Measurements from ENCODE around the gene SLC29A3.

Gene SLC29A3

DNA sequence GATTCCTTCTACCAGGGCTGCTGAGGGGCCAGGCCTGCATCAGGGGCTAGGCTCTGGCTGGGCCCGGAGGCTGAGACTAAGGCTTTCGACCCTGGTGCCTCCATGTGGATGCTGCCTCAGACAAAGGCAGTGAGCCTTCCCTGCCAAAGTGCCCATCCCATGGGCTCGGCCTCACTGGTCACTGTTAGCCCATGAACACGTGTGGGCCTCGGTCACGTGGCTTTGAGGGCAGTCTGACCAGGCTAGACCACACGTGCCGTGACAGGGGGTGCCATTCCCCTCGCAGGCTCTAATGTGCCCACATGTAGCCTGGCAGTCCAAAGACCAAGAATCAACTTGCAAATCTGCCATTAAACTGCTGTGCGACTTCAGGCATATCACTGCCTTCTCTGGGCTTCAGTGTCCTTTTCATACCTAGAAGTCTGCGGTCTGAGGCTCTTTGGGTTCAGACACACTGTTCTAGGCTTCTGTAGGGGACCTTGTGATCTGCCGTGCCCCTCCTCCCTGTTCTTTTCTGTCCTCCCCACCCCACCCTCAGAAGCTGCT is 17.6 kb upstream of the SLC29A3 start:
- no peak for DNase-seq

DNA sequence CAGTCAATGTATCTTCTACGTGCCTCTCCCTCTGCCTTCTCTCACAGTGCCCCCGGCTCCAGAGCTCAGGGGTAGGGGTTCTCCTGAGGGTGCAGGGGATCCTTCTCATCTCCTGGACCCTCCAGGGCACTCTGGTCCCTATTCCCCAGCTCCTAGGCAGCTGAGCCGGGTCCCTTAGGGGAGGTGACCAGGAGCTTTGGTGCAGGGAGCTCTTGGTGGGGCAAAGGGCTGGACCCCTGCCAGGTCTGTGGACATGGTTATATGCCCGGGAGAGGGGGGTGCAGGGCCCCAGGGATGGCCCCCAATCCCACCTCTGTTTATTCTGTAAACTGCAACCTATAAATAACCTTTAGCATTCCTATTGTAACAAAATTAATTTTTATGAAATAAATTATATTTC is 16.6 kb upstream of the SLC29A3 start:
- no peak for DNase-seq

DNA sequence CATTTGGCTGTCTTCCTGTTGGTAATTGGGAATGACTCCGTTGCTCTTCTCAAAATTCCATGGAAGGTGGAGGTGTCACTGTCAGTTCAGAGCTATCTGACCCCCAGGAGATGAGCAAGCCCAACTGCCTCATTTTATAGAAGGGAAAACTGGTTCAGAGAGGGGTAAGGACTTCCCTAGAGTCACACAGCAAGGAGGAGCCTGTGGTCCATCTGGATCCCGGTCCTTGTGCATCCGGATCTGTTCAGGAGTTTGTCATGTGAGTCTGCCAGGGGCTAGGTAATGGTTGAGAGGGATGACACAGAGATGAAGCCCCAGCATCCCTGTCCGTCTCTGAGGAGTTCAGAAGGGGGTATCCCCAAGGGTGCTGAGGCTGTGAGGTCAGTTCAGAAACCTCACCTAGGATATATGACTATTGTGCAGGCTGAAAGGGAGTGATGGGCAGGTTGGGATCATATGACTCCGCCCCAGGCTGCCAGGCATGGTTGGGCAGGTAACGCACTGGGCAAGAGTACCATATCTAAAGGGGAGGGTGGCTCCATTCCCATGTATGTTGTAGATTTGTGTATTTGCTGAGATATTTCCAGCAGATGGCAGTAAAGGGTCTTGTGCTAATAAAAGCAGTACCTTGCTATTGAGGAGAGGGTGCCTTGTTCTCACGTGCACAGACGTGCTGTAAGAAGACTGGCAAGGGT is 16.0 kb upstream of the SLC29A3 start:
- no peak for DNase-seq

DNA sequence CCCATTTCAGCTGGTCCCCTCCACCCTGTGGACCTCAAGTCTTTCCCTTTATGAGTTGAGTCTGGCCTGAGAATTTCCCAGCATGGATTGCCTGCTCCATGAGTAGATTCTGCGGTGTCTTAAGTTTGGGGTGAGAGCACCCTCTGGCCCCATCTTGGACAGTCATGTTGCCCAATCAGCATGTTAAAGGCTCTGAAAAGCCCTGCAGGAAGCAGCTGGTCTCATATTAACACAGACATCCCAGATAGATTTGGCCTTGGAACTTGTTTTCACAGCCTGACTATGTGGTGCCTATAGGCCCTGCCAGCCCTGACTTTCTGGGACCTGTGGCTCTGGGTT is 15.5 kb upstream of the SLC29A3 start:
- no peak for DNase-seq

DNA sequence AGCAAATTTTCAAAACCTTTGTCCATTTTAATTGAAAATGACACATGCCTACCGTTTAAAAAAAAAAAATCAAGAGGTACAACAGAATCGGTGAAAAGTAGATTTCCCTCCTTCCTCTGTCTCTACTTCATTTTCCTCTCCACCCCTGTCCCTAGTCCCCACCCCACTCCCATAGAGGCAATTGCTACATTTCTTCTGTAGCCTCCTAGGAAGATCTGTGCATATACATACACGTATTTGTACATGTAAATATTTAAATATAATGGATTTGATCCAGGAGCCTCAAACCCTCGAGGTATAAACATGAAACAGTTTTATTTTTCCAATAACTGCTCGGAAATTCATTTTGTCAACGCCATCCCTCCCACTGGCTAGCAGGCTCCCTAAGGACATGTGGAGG is 14.1 kb upstream of the SLC29A3 start:
- no peak for DNase-seq

DNA sequence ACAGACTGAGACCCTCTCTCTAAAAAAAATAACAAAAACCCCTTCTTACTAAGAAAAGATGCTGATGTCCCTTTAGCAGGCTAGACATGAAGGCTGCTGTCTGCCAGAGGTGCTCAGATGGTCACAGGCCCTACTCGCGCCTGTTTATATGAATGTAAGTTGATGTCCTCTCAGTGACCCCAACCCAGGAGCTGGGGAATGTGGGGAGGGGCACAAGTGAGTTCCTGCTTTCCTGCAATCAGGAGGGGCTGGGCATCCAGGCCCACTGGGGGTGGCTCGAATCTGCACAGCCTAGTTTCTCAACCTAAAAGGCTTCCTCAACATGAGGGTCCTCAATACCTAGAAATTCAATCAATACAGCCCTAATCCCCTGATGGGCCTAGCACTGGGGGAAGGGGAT is 12.1 kb upstream of the SLC29A3 start:
- DNase-seq: no peak

DNA sequence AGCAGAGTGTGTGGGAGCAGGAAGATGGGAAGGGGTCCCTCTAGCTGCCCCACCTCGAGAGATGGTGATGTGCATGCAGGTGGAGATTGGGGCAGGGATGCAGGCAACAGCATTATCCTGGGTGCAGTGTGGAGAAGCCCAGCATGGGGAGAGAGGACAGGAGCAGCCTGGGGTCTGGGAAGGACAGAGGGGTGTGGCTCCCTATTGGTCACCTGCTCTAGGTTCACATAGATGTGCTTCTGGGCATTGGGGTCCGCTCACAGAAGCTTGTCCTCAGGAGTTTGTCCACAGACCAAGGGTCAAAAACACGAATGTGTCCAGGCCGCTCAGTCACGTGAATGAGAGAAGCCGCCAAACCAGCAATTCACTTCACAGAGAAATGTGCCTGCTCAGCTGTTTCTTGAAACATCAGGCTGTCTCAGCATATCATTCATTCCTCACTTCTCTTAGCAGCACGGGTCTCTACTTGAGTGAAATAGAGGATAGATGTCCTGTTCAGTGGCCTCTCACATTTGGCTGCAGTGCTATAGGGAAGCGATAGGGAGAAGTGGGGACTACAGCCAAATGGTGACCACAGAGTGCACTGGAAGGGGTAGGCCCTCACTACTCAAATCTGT is 11.5 kb upstream of the SLC29A3 start:
- no peak for DNase-seq

DNA sequence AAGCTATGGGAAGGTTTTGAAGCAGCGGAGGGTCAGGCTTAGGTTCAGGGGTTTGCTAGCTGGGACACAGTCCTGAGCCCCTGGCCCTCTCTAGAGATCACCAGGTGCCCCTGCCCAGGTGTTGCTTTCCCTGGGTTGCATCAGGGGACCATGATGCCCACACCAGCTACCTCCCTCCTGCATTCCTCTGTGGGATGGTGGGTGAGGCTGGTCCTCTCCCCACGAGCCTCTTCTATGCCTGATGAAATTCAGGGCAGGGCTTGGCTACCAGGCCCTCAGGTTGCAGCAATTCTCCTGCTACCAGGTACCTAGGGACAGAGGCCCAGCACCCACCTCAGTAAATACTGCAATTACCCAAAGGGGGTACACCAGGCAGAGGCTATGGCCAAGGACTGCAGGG is 10.8 kb upstream of the SLC29A3 start:
- no peak for DNase-seq

DNA sequence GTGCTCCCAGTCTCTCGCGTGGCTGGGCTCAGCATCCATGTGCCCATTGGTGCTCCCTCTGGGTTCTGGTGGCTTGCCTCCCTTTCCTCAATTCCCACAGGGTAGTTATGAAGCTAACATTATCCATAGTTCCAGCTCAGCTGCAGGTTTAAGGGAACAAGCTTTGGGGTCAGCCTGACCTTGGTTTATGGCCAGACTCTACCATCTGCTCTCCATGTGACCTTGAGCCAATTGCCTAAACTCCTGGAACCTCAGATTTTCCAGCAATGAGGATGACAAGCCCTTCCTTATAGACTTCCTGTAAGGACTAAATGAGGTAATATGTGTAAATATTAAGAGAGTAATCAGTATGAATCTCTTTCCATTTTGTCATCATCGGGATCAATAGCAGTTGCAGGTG is 10.1 kb upstream of the SLC29A3 start:
- DNase-seq: no peak

DNA sequence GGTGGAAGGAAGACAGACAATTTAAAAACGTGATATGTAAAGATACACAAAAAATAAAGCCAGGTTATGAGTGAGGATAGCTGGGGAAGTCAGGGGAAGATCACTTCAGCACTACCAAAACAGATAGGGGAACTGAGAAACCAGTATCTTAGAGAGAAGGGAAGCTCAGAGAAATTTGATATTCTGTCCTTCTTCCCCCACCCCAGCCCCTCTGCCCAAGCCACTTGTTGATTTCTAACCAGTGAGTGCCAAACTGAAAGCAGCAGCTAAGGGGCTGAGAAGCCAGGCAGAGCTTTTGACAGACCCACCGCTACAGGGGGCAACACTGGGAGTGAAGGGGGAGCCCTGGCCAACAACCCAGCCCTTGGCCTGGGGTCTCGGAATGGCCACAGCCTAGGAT is 9.1 kb upstream of the SLC29A3 start:
- DNase-seq: no peak

DNA sequence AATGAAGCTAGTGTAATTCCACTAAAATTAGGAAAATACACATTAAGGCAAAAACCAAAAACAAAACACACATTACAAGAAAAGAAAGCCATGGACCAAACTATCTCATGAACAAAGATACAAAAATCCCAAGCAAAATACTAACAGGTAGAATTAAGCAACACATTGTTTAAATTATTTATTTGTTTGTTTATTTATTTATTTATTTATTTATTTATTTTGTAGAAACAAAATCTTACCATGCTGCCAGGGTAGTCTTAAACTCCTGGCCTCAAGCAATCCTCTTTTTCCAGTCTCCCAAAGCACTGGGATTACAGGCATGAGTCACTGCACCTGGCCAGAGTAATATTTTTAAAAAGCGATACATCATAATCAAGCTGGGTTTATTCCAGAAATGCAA is 6.8 kb upstream of the SLC29A3 start:
- no peak for DNase-seq

DNA sequence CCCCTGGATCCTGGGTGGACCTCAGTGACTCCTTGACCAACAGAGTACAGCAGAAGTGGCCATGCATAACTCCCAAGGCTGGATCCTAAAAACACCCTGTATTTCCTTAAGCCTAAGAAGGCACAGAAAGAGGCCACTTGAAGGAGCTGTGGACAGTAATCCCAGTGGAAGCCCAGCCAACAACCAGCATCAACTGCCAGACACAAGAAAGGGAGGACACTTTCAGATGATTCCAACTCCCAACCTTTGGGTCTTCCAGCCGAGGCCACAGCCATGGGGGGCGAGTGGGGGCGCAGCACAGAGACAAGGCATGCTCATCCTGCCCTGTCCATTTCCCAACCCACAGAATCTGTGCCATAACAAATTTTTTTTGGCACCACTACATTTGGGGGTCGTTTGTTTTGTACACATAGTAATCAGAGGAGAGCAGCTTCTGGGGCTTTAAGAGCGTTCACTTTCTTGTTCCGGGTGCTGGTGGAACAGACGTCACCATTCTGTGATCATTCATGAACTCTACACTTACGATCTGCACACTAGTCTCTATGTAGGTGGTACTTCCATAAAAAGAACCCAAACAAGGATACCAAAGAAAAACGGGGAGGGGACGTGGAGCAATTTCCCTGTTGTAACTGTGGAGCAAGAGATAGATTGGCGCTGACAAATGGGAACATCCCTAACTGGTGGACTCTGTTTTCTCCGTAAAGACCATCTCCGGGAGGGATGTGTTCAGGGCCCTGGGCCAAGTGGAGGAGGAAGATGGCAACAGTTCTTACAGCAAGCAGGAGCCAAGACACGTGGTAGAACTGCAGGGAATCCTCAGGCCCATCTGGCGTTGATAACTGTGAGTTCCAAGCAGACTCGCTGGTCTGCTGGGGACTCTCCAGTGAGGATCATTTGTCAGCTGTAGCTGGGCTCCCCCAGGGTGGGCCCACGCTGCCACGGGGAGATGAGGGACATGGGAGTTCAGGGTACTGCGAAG is 6.0 kb upstream of the SLC29A3 start:
- DNase-seq: no peak

DNA sequence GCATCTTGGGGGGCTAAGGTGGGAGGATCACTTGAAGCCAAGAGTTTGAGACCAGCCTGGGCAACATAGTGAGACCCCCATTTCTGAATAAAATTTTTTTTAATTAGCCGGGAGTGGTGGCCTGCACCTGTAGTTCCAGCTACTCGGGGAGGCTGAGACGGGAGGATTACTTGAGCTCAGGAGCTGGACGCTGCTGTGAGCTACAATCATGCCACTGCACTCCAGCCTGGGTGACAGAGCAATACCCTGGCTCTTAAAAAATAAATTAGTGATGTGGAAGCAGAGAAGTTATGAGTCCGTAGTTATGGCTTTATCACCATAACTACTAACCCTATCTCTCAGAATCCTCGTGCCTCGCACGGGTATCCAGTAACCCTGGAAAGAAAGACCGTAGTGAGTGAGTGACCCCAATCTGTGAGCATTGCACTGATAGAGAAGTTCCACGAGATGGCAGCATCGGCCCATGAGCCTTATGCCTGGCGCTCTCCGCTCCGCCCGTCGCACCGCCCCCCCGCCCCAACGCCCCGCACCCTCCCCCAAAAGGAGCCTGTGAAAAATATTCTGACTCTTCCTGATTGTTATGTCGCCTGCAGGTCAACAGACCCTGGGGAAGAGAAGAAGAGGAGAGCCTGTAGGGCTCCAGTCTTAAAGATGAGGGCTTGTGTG is 4.9 kb upstream of the SLC29A3 start:
- peak; percentile 6 for DNase-seq

DNA sequence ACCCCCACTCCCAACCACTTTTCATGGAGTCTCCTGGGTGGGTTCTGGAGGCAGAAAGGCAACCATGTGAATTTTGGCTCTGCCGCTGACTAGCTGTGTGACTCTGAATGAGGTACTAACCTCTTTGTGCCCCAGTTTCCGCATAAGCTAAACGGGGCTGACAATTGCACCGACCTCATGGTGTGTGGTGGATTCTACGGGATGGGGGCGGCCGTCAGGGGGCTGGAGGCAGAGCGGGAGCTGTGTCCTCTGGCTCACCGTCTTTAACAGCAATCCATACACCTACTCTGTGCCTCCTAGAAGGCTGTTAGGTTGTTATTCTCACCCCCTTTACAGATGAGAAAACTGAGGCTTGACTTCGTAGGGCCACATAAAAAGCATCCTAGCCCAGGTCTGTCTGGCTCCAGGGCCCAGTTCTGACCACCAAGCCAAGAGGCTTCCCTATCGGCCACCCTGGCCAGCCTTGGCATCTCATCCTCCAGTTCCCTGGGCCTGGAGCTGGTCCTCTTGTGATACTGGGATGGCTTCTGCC is 4.3 kb upstream of the SLC29A3 start:
- DNase-seq: no peak

DNA sequence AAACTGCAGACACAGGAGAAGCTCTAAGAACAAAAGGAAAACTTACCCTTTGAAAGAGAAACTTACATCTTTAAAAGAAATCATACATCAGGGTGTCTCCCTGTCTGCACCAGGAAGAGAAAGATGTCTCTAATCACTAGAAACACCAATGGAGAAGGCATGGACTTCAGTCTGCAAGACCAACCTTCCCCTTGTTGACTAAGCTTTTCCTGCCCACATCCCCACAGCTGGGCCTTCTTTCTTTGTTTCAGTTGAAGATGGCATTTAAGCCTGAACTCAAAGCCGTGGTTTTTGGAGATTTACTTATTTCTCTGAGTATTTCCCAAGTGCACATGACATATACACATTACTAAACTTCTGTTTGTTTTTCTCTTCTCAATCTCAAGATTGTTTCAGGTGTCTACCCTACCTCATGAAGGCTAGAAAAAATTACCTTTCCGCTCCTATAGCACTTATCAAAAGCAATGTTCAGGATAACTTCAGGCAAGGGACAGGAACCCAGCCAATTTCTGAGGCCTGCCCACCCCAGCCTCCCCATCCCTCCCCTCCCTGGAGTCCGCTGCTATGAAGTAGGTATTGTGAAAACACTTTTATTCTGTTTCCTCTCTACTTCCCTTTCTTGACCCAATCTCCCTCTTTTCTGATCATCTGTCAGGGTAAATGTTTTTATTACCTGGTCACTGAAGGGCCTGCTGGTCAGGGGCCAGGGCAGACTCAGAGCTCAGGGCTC is 2.8 kb upstream of the SLC29A3 start:
- no peak for DNase-seq

DNA sequence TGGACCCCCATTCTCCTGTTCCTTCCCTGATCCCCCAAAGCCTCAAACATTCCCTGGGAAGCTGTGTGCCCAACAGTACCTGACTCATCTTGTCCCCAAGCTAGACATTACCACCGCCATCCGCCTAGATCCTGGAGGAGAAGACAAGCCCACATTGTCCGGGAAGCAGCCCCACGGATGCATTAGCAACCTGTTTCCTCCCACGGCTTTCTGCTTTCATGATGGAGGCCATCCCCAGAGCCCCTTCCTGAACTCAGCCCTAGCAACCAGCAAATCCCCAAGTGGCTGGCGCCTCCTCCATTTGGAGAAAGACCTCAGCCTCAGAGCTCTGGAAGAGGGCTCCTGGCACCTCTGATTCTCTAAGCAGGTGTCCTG is 2.3 kb upstream of the SLC29A3 start:
- DNase-seq: no peak

DNA sequence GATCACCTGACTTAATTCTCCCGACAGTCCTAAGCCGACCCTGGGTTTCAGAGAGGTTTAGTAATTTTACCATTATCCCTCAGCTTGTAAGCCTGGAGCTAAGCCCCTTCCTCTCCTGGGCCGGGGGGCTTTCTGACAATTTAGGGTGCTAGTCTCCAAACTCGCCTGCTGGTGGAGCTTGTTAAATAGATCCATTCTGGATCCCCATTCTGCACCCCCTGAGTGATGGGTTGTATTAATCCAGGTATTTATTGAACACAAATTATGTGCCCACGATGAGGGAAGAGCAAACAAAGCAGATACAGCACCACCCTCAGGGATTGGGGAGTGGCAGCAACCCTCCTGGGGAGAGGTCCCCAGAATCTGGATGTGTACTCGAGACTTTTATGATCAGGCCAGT is 1.3 kb upstream of the SLC29A3 start:
- DNase-seq: no peak

DNA sequence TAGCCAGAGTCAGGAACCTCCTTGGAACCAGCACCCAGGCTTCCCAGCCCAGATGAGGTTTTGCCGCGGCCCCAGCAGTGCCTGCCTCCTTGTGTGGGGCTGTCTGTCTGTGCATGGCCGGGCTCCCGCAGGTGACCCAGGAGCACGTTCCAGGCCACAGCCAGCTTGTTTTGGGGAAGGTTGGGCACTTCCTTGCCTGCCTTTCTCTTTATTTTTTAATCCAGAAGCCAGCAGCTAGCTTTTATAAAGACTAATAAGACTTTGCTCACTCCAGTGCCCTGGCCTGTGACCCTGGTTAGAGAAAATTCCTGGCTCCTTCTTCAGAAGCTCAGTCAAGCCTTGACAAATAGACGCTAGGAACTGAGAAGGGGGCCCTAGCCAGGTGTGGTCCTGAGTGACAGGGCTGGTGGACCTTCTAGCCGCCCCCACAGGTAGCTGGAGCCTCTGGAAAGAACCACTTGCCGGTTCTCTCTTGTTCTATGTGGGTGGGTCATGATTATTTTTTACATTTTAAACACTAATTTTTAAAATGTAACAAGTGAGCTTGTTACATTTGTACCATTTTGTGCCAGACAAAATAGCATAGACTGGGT is 837 bp downstream of the SLC29A3 start:
- DNase-seq: no peak

DNA sequence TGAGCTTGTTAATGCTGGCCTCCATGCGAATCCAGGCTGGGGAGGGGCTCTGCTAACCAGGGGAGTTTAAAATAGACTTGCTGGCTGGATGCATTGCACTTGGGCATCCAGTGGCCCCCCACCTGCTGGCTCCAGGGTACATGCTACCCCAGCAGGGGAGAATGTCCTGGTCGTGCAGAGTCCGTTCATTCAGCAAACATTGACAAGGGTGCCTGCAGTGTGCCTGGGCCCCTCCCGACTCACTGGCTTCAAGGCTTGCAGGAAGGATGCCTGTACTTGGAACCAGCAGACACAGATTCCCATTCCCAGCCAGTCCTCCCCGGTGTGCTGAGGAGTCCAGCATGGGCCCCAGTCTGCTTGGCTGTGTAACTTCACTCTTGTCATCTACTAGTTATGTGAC is 1.5 kb downstream of the SLC29A3 start:
- no peak for DNase-seq

DNA sequence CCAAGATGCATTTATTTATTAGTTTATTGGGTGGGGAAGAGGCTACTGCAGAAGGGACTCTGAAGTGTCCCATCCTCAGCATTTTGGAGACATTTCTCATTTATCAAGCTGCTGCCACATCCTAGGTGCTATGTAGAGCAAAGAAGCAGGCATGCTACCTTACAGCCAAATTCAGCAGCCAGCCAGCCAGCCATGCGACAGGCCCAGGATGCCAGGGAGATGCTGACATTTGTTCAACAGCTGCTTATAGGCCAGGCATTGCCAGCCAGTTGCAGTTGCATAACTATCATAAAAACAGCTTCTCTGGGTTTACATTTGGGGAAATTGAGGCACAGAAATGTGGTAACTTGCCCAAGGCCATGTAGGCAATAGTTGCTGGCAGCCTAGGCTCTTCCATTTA is 2.3 kb downstream of the SLC29A3 start:
- DNase-seq: no peak

DNA sequence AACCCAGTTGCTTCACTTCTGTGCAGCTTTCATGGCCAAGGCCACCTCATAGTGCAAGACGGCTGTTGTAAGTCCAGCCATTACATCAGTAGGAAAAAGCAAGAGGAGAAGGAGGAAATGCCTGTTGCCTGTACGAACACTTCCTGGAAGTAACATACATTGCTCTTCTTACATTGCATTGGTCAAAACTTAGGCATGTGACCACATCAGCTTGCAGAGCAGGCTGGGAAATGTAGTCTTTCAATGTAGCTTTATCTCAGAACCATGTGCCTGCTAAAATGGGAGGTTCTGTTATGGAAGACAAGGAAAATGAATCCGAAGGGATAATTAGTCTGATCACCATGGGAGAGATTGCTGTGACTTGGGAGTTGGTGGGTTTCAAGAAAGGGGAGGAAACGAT is 4.3 kb downstream of the SLC29A3 start:
- DNase-seq: no peak

DNA sequence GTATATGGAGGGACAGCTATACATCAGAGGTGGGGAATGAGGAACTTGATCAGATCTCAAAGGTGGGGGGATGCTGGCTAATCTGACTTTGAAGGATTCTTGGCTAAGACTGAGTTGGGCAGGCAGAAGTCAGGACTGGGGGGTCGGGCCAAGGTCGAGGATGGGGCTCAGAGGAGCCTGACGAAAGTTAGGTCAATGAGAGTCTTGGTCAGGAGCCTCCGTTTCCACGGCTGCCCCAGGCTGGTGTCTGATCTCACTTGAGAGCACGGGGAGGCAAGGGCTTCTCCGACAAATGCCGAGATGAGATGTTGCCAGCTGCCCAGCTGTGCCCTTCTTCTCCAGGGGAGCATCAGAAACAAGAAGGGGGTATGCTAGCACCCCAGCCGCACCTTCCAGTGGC is 5.7 kb downstream of the SLC29A3 start:
- no peak for DNase-seq

All from T1000 (cell line).